ENCODE results near the gene ENAH. TPM values are rescaled to one million over a fixed set of nuclear protein-coding genes. Genes with fewer than 3 reads are reported as not detected.
A peak's percentile ranks its signal among the peaks of the same experiment; 100 is the strongest.

The ENAH gene
- total RNA-seq, 4 donors from 2014 or later = 22.9 to 109 (median 78.3) TPM

GRCh38 chr1:225441314-225442122 lies 211.4 kb downstream of the ENAH start:
- intact Hi-C loops (cut with DNase I; ENCODE audit: low total_unique reads) = no loop called here
- no peak for DNase-seq
- H3K4me1 ChIP-seq = peaks cover 12 to 14% of the 10 kb centered on the region in 2 donors

GRCh38 chr1:225440380-225441221 lies 212.3 kb downstream of the ENAH start:
- TF ChIP-seq CTCF (IDR thresholded peaks at IDR 0.05) (no peak), POLR2A (IDR thresholded peaks at IDR 0.05) (no peak)
- no peaks in the 10 kb centered on the region for H3K27me3 ChIP-seq
- H3K27ac ChIP-seq = peak overlapping the region; percentile 58 to 68

More at GRCh38 chr1:225441314-225442122, 211.4 kb downstream of the ENAH start:
- Histone ChIP-seq H3K4me3 (no peak overlapping the region), H3K27ac (peak overlapping the region; percentile 58 to 68), H3K9me3 (no peaks in the 10 kb centered on the region), H3K27me3 (no peaks in the 10 kb centered on the region), H3K36me3 (no peaks in the 10 kb centered on the region)
- TF ChIP-seq POLR2A (IDR thresholded peaks at IDR 0.05) = no peak
- TF ChIP-seq CTCF (IDR thresholded peaks at IDR 0.05) = peak in 1 of 4 experiments; percentile 3

GRCh38 chr1:225437710-225438437 lies 215.0 kb downstream of the ENAH start:
- no peak for DNase-seq
- TF ChIP-seq POLR2A (IDR thresholded peaks at IDR 0.05) = no peak
- TF ChIP-seq CTCF (IDR thresholded peaks at IDR 0.05) = peak in 3 of 4 experiments; percentile 20 to 42 (median 21)
- Histone ChIP-seq H3K27me3 (no peaks in the 10 kb centered on the region), H3K9me3 (no peaks in the 10 kb centered on the region), H3K4me1 (peaks cover 0 to 4% of the 10 kb centered on the region in 2 donors), H3K27ac (peak overlapping the region; percentile 28 to 61), H3K36me3 (no peaks in the 10 kb centered on the region), H3K4me3 (no peak overlapping the region)
- intact Hi-C loops (cut with DNase I; ENCODE audit: low total_unique reads) = no loop called here

More at GRCh38 chr1:225440380-225441221, 212.3 kb downstream of the ENAH start:
- H3K4me3 ChIP-seq = no peak overlapping the region
- no peak for DNase-seq
- intact Hi-C loops (cut with DNase I; ENCODE audit: low total_unique reads) = no loop called here
- H3K4me1 ChIP-seq = peaks cover 4 to 6% of the 10 kb centered on the region in 2 donors
- no peaks in the 10 kb centered on the region for H3K9me3 ChIP-seq
- no peaks in the 10 kb centered on the region for H3K36me3 ChIP-seq

Other genes starting within 250 kb of the ENAH start
- 100 to 1,000 TPM in 2 of 4 donors, 10 to 100 TPM in 2; 55.1 to 178 (median 92.6) TPM for gene LBR, start 225.1 kb downstream of the ENAH start, total RNA-seq
- 100 to 1,000 TPM; 169 to 551 (median 202) TPM for gene SRP9, start 124.7 kb upstream of the ENAH start, total RNA-seq
- gene EPHX1, start 157.0 kb upstream of the ENAH start, total RNA-seq = 100 to 1,000 TPM in 1 of 4 donors, 10 to 100 TPM in 3; 51.2 to 156 (median 55.3) TPM
- 100 to 1,000 TPM in 1 of 4 donors, 10 to 100 TPM in 3; 11.2 to 125 (median 63.8) TPM for gene TMEM63A, start 229.3 kb upstream of the ENAH start, total RNA-seq
- 1 to 10 TPM in 2 of 4 donors, not detected in 2; 1.1 to 3.5 TPM for gene LEFTY1, start 236.0 kb upstream of the ENAH start, total RNA-seq

Data from uterus (tissue), 4 donors.